Jurkat, Clone E6-1 (cell line): ENCODE data around the gene ZFYVE19.

Source experiments
- DNase-seq: peaks from one replicate; pipeline ENCODE4 v3.0.0-alpha.2; 2011; ENCODE audit warnings: low read depth, low spot score
- H3K4me3 ChIP-seq: 2 replicates; pipeline ENCODE4 v1.5.1; 2011; ENCODE audit warnings: mild to moderate bottlenecking, low read length, control low read depth, moderate library complexity

ZFYVE19 gene

DNA sequence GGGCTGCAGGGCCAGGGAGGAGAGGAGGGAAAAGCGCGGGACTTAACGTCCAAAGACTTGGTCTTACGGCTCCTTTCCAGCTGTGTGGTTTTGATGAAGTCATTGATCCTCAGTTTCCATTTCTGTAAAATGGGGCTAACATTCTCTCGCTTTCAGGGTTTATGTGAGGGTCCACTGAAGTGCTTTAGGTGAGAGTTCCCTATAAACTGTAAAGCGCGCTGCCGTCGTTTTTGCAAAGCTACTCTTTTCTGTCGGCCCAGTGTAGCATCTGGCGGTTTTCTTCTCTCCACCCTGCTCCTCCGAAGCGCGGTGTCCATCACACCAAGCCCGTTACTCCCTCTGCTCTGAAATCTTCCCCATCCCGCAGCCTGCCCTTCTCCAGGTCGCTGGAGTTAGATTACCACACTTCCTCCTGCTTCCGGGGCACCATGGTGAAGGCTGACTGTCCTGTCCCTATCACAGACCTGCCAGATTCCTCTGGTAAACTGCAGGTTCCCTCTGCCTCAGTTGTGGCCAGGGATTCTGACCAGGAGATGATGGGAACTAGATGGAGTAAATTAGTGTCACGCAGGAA is 1.1 kb downstream of the ZFYVE19 start:
- H3K4me3 ChIP-seq: peak overlapping the region; percentile 81
- DNase-seq: no peak

DNA sequence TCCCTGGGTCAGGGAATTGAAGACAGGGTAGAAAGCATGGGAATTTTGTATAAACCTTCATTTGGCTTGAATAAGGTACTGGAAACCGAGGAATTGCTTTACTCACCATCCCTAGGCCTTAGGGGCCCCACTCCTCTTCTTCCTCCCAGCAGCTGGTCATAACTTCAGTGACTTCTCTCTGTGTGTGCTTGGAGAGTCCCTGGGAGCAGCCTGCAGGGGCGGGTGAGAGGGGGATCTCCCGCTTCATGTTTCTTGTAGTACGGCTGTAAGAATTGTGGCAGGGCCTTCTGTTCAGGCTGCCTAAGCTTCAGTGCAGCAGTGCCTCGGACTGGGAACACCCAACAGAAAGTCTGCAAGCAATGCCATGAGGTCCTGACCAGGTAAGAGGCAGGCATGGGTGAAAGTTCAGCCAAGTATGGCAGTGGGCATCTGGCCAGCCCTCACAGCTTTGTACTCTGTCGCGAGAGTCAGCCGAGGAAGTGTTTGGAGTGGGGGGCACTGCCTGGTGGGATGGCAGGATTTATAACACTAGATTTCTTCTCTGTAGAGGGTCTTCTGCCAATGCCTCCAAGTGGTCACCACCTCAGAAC is 2.1 kb downstream of the ZFYVE19 start:
- no peak overlapping the region for H3K4me3 ChIP-seq

GRCh38 chr15:40812721-40813425 is 6.0 kb downstream of the ZFYVE19 start:
- no peak for DNase-seq
- H3K4me3 ChIP-seq: no peak overlapping the region

More for the DNA sequence above, 2.1 kb downstream of the ZFYVE19 start:
- no peak for DNase-seq

DNA sequence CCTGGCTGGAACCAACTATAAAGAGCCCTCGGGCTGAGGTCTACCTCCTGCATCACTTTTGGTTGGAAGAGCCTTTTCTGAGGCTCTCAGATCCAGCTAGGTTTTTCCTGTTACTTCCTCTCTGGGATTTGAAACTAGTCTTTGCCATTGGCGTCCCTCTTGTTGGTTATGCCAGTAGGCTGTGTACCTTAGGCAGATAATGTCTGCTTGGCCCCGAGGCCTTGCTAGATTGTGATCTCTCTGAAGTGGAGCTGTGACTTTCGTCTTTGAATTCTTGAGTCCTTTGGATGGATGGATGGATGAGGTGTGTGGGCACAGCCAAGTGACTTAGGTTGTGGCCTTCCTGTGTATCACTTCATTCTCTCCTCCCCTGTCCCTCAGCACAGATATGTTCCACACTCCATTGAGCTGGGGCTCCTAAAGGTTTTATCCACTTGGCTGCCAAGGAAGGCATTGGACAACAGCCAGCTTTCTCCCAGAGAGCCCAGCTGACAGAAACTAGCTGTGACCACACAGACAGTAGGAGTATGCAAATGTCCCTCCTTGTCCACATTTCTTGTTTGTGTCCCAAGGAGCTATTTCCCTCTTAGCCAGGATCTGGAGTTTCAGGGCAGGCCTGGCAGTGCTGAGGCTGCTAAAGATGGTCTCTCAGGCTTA is 8.3 kb downstream of the ZFYVE19 start:
- DNase-seq: no peak
- no peak overlapping the region for H3K4me3 ChIP-seq

DNA sequence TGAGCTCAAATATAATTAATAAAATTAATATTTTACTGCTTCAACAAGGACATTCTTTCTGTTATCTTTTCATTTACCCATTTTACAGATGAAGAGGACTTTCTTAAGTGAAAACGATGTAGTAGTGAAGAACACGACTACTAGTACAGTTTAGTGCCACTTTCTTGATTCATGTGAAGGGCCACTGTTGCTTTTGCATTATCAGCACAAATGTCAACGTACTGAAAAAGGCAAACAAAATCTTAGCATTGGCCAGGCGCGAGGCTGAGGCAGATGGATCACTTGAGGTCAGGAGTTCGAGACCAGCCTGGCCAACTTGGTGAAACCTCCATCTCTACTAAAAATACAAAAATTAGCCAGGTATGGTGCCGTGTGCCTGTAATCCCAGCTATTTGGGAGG is 12.2 kb downstream of the ZFYVE19 start:
- H3K4me3 ChIP-seq: no peak overlapping the region
- DNase-seq: no peak

DNA sequence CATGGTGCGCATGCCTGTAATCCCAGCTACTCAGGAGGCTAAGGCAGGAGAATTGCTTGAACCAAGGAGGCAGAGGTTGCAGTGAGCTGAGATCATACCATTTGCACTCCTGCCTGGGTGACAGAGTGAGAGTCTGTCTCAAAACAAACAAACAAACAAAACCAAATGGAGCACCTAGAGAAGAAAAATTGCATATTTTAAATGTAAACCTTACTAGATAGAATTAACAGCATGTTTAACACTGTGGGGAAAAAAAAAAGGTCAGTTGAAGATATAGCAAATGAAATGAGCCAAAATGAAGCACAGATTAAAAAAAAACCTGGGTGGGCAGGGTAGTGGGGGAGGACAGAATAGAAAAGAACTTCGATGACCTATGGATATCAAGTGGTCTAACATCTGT is 14.3 kb downstream of the ZFYVE19 start:
- H3K4me3 ChIP-seq: no peak overlapping the region
- no peak for DNase-seq

DNA sequence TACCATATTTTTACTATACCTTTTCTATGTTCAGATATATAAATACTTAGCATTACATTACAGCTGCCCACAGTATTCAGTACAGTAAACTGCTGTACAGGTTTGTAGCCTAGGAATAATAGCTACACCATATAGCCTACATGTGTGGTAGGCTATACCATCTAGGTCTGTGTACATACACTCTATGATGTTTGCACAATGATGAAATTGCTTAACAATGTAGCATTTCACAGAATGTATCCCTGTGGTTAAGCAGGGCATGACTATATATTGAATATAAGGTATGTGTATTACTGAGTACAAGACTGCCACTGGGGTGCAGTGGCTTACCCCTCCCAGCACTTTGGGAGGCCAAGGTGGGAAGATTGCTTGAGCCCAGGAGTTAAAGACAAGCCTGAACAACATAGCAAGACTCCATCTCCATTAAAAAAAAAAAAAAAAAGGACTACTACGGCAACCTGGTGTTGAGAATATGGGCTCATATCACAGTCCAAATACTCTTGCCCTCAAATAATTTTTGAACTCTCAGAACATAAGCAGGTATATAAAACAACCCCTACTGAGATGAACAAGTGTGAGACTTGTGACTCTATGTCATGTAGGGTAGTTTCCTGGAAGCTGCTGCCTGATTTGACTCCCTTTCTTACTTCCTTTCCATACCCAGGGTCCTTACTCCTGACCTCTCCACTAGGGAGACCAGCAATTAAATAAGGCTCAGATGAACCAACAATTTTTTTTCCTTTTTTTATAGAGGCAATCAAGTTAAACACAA is 16.9 kb downstream of the ZFYVE19 start:
- DNase-seq: no peak
- H3K4me3 ChIP-seq: no peak overlapping the region

- DNase-seq: no peak
- H3K4me3 ChIP-seq: no peak overlapping the region
Measured at GRCh38 chr15:40825661-40826422, 19.0 kb downstream of the ZFYVE19 start.

DNA sequence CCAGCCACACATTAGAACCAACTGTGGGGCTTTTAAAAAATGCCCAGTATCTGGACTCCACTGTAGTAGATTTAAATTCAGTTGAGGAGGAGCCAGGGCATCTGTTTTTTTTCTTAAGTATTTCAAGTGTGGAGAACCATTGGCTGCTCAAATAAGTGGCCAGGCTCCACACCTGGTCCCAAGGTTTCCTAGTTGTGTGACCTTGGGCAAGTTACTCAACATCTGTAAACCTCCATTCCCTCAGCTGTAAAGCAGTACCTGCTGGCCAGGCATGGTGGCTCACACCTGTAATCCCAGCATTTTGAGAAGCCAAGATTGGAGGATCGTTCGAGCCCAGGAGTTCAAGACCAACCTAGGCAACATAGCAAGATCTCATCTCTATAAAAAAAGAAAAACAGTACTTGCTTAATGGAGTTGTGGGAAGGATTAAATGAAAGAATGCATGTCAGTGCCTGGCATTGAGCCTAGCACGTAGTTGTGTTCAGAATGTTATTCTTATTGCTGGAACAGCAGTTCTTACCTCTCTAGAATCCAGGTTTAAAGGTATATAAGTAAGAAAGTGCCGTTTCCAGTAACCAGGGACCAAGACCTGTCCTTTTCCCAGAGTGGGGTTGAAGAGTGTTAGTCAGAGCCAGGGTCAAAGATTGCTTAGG is 19.7 kb downstream of the ZFYVE19 start:
- DNase-seq: no peak
- H3K4me3 ChIP-seq: no peak overlapping the region

GRCh38 chr15:40828447-40829036 is 21.7 kb downstream of the ZFYVE19 start, which contains the start of gene PPP1R14D:
TSS of gene PPP1R14D (minus strand) at chr15:40828708. CDS start at chr15:40828641, 67 bp downstream.
- H3K4me3 ChIP-seq: no peak within 1 kb of the TSS
- no peak for DNase-seq

DNA sequence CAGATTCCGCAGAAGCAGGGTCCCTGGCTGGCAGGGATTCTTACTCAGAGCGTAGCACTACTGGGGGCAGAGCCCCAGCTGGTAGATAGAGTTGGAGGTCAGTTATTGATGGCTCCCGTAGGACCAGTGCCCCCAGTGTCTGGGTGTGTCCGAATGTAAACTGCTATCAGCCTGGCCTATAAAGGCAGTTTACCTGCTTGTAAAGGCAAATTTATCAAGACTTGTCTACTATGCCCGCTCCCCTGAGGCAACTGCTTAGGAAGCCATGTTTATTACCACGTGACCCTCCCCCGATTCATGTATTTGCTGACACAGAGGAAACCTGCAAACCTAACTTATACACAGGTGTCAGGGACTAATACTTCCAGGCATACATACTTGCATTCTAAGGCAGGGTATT is 22.2 kb downstream of the ZFYVE19 start:
- peak; percentile 16 for DNase-seq
- H3K4me3 ChIP-seq: no peak overlapping the region

DNA sequence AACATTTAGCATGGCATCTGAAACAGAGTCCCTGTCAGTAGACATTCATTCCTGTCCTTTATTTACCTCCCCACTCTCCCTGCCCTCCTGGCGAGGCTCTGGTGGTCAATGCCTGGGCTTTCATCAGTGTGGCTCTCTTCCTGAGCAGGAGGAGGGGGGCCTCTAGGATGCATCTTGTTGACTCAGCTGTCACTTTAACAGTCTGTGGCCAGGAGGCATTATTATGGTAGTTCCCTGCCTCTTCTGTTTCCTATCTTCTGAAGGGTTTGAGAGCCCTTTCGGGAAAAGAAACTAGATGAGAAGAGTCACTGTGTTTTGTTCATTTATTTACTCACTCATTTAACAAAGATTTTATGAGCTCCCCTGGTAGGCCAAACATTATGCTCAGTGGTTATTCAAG is 24.0 kb downstream of the ZFYVE19 start:
- no peak for DNase-seq
- H3K4me3 ChIP-seq: no peak overlapping the region

DNA sequence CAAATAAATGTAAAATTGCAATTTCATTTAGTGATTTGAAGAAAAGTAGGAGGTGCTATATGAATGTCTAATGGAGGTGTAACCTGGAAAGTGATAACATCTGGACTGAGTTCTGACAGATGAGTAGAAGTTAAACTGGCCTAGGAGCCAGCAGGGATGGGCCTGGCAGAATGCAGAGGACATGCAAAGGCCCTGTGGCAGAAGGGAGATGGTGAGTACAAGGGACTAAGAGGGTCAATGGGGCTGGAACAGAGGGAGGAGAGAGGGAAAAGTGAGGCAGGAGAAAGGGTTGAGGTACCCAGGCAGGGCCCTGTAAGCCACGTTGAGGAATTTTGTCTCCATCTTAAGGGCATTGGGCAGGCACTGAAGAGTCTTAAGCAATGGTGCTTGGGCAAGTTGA is 25.0 kb downstream of the ZFYVE19 start:
- H3K4me3 ChIP-seq: no peak overlapping the region
- DNase-seq: no peak

DNA sequence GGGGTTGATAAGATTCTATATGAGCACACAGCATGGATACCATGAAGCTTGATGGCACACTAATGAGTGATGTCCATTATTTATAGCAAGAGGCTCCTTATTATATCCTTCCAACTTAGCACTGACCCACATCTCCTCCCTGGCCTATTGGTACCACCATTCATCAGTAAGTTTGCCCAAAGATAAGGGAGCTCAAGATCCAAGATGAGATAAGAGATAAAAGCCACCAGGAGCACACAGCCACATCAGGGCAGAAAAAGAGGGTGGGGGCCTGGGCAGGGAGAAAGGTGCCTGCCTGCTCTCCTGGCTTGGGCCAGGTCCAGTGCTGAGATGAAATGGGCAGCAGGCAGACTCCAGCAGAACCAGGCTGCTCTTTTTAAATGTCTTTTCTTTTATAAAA is 26.0 kb downstream of the ZFYVE19 start:
- no peak for DNase-seq
- H3K4me3 ChIP-seq: no peak overlapping the region

- DNase-seq: no peak
- no peak overlapping the region for H3K4me3 ChIP-seq
Measured at GRCh38 chr15:40836020-40836419, 29.1 kb downstream of the ZFYVE19 start.

- no peak for DNase-seq
- H3K4me3 ChIP-seq: no peak overlapping the region
Measured at GRCh38 chr15:40838756-40839155, 31.9 kb downstream of the ZFYVE19 start.

- no peak overlapping the region for H3K4me3 ChIP-seq
- DNase-seq: no peak
Measured at GRCh38 chr15:40841741-40842140, 34.9 kb downstream of the ZFYVE19 start.
